Measurements from ENCODE around the gene CASP9.

DNA sequence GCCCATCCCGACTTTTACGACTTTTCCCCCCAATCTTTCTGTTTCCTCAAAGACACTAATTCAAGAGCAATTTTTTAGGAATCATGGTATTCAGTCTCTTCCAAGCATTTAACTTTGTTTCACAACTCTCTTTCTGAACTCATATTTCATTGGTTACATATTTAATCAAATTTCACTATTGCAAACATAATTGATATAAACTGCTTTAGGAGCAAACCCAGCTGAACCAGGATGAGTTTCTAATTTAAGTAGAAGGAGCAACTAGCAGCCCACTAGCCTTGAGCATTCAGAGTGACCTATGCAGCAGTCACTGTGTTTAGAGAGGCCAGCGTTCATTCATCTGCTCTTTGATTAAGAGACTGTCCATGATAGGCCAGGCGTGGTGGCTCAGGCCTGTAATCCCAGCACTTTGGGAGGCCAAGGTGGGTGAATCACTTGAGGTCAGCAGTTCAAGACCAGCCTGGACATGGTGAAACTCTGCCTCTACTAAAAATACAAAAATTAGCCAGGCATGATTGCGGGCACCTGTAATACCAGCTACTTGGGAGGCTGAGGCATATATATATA is 46.3 kb downstream of the CASP9 start:
- TF ChIP-seq, protein P1, sequence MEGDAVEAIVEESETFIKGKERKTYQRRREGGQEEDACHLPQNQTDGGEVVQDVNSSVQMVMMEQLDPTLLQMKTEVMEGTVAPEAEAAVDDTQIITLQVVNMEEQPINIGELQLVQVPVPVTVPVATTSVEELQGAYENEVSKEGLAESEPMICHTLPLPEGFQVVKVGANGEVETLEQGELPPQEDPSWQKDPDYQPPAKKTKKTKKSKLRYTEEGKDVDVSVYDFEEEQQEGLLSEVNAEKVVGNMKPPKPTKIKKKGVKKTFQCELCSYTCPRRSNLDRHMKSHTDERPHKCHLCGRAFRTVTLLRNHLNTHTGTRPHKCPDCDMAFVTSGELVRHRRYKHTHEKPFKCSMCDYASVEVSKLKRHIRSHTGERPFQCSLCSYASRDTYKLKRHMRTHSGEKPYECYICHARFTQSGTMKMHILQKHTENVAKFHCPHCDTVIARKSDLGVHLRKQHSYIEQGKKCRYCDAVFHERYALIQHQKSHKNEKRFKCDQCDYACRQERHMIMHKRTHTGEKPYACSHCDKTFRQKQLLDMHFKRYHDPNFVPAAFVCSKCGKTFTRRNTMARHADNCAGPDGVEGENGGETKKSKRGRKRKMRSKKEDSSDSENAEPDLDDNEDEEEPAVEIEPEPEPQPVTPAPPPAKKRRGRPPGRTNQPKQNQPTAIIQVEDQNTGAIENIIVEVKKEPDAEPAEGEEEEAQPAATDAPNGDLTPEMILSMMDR (conservative IDR thresholded peaks at IDR 0.05 in 1 of 2, IDR thresholded peaks at IDR 0.05 in 1 of 2; ENCODE audit: extremely low read depth in 1 of 2, insufficient read depth in 1 of 2, low read depth in 1 of 2, low read length in 2 of 2), result no peak
- TF ChIP-seq EZH2 (IDR thresholded peaks at IDR 0.05; ENCODE audit: borderline replicate concordance, low read length), result no peak

All from mammary epithelial cell (primary cell).